ENCODE data around the gene MPHOSPH10.

MPHOSPH10 gene

DNA sequence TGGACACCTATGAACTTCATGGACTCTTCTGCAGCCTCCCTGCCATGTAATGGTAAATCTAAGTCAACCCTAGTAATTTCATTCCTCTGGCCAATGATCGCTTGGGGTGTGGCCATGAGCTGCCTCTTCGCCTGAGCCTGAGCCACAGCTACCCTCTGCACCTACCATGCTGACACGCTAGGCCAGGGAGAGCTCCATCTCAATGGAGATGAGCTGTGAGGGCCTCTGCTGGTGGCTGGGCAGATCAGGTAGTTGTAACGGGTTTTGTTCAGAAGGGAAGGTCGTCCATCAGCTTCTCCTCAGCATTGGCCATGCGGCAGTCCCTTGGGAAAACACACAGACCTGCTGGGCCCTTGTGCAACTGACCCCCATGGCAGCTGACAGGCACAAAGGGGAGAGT lies 24.4 kb downstream of the MPHOSPH10 start:
- Histone ChIP-seq H2AFZ (ENCODE audit: low read depth, low read length) (no peak overlapping the region), H3K36me3 (ENCODE audit: insufficient read depth, low read length) (peaks cover 11% of the 10 kb centered on the region), H3K4me1 (ENCODE audit: insufficient read depth, low read length) (no peaks in the 10 kb centered on the region), H3K4me2 (ENCODE audit: insufficient read depth, low read length) (no peak overlapping the region), H3K9ac (ENCODE audit: low read depth, low read length) (no peak overlapping the region), H3K4me3 (ENCODE audit: low read depth in 1 of 2, low read length in 2 of 2) (no peak overlapping the region), H3K27ac (ENCODE audit: low read length) (no peak overlapping the region), H4K20me1 (ENCODE audit: insufficient read depth, low read length) (no peaks in the 10 kb centered on the region; the same call in 1 of the 2 replicates), H3K27me3 (ENCODE audit: insufficient read depth, low read length, poor library complexity) (peaks cover 4% of the 10 kb centered on the region), H3K79me2 (ENCODE audit: insufficient read depth, low read length) (no peaks in the 10 kb centered on the region), H3K9me3 (ENCODE audit: insufficient read depth, low read length, severe bottlenecking) (no peaks in the 10 kb centered on the region)
- DNase-seq = no peak
- TF ChIP-seq CTCF (IDR thresholded peaks at IDR 0.05; ENCODE audit: borderline replicate concordance, extremely low read depth, low read length, poor library complexity, severe bottlenecking) (no peak), EZH2 (IDR thresholded peaks at IDR 0.05; ENCODE audit: borderline replicate concordance, low read depth, low read length, severe bottlenecking) (no peak)
- no peak for ATAC-seq (ENCODE audit: insufficient read depth, low read depth)

- H3K27me3 ChIP-seq (ENCODE audit: insufficient read depth, low read length, poor library complexity) = peaks cover 4% of the 10 kb centered on the region
- no peaks in the 10 kb centered on the region for H3K79me2 ChIP-seq (ENCODE audit: insufficient read depth, low read length)
- TF ChIP-seq EZH2 (IDR thresholded peaks at IDR 0.05; ENCODE audit: borderline replicate concordance, low read depth, low read length, severe bottlenecking) (no peak), CTCF (IDR thresholded peaks at IDR 0.05; ENCODE audit: borderline replicate concordance, extremely low read depth, low read length, poor library complexity, severe bottlenecking) (no peak)
- no peak overlapping the region for H2AFZ ChIP-seq (ENCODE audit: low read depth, low read length)
- H3K9ac ChIP-seq (ENCODE audit: low read depth, low read length) = no peak overlapping the region
- H3K4me1 ChIP-seq (ENCODE audit: insufficient read depth, low read length) = no peaks in the 10 kb centered on the region
- 0 out of 2 replicates have a peak, but pooled peaks cover under 1% of the 10 kb centered on the region for H3K36me3 ChIP-seq (ENCODE audit: insufficient read depth, low read length)
- H3K4me2 ChIP-seq (ENCODE audit: insufficient read depth, low read length) = no peak overlapping the region
- ATAC-seq (ENCODE audit: insufficient read depth, low read depth) = no peak
- H3K27ac ChIP-seq (ENCODE audit: low read length) = no peak overlapping the region
- H3K9me3 ChIP-seq (ENCODE audit: insufficient read depth, low read length, severe bottlenecking) = no peaks in the 10 kb centered on the region
- H4K20me1 ChIP-seq (ENCODE audit: insufficient read depth, low read length) = no peaks in the 10 kb centered on the region; the same call in 1 of the 2 replicates
- no peak for DNase-seq
- H3K4me3 ChIP-seq (ENCODE audit: low read depth in 1 of 2, low read length in 2 of 2) = no peak overlapping the region
These were observed 25.4 kb downstream of the MPHOSPH10 start for GRCh38 chr2:71155846-71156245.

GRCh38 chr2:71156573-71156972 lies 26.1 kb downstream of the MPHOSPH10 start:
- Histone ChIP-seq H3K27ac (ENCODE audit: low read length) (no peak overlapping the region), H3K4me3 (ENCODE audit: low read depth in 1 of 2, low read length in 2 of 2) (no peak overlapping the region), H2AFZ (ENCODE audit: low read depth, low read length) (no peak overlapping the region), H3K4me1 (ENCODE audit: insufficient read depth, low read length) (no peaks in the 10 kb centered on the region), H3K9ac (ENCODE audit: low read depth, low read length) (no peak overlapping the region), H3K79me2 (ENCODE audit: insufficient read depth, low read length) (no peaks in the 10 kb centered on the region), H3K36me3 (ENCODE audit: insufficient read depth, low read length) (no peaks in the 10 kb centered on the region), H3K9me3 (ENCODE audit: insufficient read depth, low read length, severe bottlenecking) (no peaks in the 10 kb centered on the region), H3K27me3 (ENCODE audit: insufficient read depth, low read length, poor library complexity) (peaks cover 4% of the 10 kb centered on the region), H3K4me2 (ENCODE audit: insufficient read depth, low read length) (no peak overlapping the region), H4K20me1 (ENCODE audit: insufficient read depth, low read length) (no peaks in the 10 kb centered on the region; the same call in 1 of the 2 replicates)
- DNase-seq (peak; percentile 11), ATAC-seq (ENCODE audit: insufficient read depth, low read depth) (peak; percentile 52; the same call in 1 of the 3 replicates)
- TF ChIP-seq EZH2 (IDR thresholded peaks at IDR 0.05; ENCODE audit: borderline replicate concordance, low read depth, low read length, severe bottlenecking) = no peak
- no peak for TF ChIP-seq CTCF (IDR thresholded peaks at IDR 0.05; ENCODE audit: borderline replicate concordance, extremely low read depth, low read length, poor library complexity, severe bottlenecking)

All from DND-41 (cell line).